NCI-H2081 treated with DMSO at 0.1 percent for 48 hours (cell line): ENCODE results near the gene INPP5A.
"Not testable (repeated sequence)": the region's sequence is repeated elsewhere in the genome, so short reads cannot be mapped to it uniquely, and the experiment has no call there.

Experiments
- DNase-seq: peaks from one replicate; lab custom pipeline; 2025; lab: John Stamatoyannopoulos, UW

INPP5A gene

DNA sequence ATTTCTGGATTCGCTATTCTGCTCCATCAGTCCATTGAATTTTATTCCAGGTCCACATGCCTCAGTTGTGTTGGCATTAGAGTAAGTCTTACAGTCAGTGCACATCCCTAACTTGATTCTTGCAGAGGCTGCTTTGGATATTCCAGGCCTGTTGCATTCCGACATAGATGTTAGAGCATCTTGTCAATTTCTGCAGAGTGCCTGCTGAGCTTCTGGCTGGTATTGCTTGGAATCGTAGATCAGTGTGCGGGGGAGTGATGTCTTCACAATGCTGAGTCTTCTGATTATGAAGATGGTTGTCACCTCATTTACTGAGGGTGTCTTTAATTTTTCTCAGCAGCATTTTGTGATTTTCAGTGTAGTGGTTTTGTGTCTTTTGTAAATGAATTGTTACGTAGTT, 45.2 kb downstream of the INPP5A start:
- no peak for DNase-seq

DNA sequence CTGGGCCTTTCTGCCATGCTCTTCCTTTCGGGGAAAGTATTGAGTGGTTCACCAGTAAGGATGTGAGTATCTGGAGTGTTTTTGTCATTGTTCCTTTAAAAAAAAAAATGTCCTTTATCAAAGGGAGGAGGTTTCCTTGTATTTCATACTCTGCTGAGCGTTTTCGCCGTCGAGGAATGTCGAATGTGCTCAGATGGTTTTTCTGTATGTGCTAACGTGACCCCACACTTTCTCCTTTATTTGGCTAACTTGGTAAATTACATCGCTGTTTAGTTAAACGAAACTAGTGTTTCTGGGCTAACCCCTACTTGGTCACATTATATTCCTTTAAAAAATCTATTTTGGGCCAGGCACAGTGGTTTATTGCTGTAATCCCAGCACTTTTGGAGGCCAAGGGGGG, 45.9 kb downstream of the INPP5A start:
- no peak for DNase-seq

DNA sequence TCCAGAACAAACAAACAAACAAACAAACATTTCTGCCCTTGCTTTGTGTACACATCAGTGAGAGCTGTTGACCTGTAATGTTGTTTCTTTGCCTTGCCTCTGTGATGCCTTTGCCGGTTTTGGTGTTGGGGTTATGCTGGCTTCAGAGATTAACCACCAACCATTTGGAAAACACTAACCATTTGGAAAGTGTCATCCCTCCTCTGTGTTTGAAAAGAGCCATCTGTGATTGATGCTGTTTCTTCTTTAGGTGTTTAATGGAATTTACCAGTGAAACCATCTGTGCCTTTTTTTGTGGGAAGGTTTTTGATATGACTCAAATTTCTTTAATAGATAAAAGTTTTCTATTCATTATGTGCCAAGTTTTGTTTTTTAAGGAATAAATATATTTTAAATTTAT, 46.5 kb downstream of the INPP5A start:
- DNase-seq, result no peak

DNA sequence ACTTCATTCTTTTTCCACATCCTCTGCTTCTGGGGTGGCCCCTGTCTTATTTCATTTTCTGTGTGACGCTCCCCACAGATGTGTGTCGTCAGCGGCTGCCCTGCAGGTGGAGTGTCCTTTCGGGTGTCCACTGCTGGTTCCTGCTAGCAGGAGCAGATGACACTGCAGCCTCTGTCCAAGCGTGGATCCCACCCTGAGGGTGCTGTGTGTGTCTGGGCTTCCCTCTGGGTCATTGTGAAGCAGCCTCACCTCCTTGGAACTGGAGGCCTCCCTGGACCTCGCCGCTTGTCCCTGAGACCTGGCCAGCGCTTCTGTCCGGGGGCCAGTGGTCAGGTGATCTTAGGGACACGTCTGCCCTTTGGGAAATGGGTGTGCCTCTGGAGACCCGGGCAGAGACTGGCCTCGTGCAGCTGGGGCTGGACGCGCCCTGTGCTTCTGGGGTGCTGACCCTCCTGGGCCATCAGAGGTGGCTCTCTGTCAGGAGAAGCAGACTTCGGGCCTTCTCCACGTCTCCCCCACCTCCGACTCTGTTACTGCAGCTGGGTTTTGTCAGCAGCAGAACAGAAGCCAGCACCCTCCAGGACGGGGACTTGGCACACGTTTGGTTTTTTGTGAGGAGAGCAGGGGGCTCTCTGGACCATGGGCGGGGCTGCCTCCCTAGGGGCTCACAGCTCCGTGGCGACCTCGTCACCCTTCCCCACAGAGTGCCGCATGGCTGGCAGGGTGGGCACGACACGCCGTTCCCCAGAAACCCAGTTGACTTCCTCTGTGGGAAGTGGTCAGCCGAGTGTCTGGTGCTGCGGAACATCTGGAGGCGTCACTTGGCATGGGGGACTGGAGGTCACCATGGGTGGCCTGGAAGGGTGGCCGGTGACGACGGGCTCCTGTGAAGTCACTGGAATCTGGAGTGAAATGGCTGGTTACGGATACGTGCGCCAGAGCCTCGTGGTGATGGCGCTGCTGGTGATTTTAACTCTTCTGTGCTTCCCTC, 48.4 kb downstream of the INPP5A start:
- no peak for DNase-seq

DNA sequence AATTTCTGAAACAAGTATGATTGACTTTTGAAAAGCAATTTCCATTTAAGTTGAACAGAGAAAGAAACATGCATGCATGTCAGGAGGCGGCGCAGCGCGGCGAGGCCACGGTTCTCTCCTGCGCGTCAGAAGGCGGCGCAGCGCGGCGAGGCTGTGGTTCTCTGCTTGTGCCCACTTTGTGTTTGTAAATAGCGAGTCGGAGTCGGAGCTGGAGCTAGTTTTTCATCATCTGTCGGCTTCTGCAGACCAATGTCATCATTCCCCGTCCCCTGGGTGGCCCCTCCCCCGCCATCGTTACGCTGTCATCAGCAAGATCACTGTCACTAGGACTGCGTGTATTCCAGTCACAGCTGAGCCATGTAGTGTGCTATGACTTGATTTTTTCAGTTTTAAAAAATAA, 49.2 kb downstream of the INPP5A start:
- no peak for DNase-seq

DNA sequence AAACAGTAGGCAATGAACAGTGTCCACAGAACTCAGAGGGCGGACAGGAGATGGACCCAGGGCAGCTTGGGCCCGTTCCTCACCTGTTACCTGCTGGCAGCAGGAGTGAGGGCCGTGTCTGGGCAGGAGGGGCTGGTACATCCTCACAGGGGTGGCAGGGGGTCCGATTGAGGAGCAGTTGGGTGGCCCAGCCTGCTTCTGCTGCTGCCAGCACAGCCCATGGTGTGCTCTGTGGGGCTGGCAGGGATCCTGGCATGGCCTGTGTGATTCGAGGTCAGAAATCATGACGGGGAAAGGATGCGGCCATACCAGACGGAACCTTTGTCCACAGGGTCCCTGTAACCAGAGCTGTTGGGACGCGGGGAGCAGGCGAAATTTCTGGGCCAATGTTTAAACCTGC, 49.6 kb downstream of the INPP5A start:
- DNase-seq, result no peak

DNA sequence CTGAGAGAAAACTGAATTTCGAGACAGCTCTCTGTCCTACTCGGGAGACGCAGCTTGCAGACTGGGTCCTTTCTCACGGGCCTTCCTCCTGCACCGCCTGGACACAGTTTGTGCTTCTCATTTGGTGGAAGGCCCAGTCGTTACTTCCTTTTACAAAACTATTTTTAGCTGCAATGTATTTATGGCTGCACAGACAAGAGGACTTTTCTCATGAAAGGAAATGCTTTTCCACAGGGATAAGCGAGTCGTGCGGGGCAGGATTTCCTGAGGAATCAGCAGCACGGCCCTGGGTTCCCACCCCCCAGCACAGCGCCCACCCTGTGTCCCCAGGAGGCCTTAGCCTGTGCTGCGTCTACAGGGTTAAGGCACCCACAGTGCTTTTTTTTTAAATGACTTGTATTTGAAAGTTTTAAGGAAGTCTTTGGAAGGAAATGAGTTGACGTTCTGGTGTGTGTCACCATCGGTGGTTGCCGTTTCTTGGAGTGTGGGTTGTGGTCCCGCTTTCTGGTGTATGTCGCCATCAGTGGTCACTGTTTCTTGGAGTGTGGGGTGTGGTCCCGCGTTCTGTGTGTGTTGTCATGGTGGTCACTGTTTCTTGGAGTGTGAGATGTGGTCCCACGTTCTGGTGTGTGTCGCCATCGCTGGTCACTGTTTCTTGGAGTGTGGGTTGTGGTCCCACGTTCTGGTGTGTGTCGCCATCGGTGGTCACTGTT, 50.9 kb downstream of the INPP5A start:
- no peak for DNase-seq

DNA sequence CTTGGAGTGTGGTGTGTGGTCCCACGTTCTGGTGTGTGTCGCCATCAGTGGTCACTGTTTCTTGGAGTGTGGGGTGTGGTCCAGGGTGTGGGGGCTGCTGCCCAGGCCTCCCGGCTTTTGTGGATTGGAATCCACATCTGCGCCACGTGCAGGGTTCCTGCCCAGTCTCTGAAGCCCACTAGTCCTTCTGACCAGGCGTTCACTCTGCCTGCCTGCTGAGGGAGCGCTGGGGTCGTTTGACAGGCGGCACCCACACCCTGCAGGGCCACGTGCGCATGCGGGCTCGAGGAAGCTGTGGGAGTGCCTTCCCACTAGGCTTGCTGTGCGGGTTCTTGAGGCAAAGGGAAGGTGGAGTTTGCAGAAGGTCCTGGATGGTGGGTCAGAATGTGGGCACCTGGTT, 51.4 kb downstream of the INPP5A start:
- DNase-seq, result no peak

DNA sequence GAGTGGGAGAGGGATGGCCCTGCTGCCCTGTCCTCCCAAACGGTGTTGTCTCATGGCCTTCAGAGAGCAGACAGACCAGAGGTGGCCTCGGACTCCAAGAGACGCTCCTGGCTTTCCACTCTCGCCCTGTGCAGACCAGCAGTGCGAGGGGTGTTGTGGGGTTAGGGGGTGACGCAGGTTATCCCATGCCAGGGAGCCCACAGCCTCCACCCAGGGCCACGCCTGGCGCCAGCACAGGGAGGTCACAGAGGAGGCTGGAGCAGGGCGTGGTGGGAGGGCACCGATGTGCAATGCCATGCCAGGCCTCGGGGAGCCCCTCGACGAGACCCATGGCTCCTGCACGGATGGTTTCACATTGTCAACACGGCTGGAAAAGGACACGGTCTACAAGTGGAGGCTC, 52.1 kb downstream of the INPP5A start:
- DNase-seq, result no peak

DNA sequence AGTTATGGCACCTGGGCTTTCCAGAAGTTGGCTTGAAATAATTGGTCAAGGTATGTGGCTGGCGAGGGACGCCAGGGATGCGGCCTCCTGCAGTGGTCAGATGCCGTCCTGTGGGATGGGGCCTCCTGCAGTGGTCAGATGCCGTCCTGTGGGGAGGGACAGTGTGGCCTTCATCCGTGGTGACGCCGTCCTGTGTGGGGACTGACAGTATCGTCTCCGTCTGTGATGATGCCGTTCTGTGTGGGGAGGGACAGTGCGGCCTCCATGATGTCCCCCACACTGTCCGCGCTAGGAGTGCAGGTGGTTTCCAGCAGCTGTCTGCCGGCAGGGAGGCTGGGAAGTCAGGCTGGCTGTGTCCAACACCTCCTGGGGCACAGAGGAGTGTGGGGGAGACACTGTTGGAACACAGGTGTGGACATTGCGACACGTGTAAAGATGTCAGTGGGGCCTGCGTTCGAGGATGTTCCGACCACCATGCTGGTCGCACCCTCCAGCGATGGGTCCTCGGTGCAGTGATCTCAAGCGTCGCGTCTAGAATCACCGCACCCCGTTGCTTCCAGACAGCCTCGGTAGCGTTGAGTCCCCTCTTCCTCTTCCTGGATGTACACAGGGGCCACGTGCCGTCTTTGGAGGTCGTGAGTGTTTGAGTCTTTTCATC, 52.6 kb downstream of the INPP5A start:
- no peak for DNase-seq

DNA sequence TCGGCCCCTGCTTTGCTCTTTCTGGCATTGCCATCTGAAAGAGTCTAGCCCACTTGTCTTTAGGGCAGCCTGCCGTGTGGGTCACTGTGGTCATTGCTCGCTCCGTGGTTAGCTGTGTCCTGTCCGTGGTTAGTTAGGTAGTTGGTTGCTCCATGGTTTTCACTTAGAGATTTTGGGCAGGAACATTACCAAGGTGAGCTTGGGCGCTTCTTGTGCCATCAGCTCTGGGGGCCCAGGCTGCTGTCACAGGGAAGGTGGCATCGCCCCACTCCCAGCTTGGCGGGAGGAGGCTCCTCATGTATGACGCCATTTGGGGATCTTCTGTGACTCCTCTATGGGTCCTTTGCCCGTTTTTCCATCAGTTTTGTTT, 53.1 kb downstream of the INPP5A start:
- DNase-seq, result no peak

DNA sequence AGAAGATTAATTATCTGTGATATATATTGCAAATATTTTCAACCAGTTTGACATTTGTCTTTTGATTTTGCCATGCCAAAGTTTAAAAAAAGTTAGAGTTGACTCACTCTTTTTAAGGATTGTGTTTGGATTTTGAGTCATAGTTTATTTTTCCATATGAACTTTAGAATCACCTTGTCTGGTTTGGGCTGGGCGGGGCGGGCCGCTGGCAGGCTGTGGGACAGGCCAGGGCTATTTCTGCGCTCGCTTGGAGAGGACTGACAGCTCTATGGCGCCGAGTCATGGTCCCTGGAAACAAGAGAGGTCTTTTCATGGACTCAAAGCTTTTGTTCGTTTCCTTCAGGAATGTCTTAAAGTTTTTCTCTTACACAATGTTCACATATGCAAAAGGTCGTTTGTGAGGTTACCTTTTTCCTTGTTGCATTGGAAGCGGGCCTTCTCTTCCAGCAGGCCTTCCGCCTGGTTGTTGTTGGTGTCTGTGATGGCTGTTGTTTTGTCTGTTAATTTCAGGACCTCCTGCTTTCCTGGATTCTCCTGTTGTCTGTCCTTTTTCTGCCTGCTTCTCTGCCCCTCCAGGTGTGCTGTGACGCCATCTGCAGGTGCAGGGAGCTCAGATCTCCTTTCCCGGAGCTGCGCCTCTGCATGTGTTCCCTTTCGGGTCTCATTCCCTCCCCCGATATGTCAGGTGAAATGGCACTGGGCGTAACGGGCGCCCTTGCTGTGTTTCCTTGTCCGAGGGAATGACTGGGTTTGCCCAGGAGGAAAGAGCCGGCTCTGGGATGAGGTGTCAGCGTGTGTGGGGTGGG, 53.8 kb downstream of the INPP5A start:
- no peak for DNase-seq

DNA sequence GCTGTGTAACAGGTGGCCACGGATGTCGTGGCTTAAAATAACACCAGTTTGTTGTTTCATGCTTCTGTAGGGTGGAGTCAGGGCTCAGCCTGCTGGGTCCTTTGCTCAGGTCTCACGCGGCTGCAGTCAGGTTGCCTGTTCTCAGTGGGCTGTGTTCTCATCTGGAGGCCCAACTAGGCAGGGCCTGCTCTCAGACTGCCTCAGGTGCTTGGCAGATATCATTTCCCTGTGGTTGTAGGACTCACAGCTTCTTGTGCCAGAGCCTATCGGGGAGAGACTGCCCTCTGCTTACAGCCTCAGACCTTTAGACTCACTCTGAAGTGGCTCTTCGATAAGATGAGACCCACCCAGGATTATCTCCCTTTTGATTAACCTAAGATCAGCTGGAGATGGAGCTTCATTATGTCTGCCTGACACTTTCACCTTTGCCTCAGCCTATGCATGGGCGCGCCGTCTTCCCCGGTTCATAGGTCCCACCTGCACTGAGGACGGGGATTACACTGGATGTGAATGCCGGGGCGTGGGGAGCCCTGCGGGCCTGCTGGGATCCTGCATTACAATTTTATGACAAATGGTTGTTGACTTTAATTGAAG, 55.3 kb downstream of the INPP5A start:
- no peak for DNase-seq

DNA sequence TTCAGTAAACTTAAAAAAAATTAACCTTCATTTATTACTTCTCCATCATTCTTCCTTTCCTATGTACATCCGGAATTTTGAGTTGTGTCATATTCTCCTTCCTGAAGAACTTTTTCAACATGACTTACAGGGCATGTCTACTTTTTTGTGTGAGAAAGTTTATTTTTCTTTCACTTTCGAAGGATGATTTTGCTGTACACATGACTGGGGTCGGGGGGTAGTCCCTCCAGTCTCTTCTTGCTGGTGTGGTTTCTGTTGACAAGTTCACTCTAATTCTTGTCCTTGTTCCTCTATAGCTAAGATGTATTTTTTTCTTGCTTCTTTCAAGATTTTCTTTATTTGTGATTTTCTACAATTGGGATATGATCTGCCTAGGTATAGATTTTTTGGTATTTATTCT, 55.8 kb downstream of the INPP5A start:
- DNase-seq, result no peak

DNA sequence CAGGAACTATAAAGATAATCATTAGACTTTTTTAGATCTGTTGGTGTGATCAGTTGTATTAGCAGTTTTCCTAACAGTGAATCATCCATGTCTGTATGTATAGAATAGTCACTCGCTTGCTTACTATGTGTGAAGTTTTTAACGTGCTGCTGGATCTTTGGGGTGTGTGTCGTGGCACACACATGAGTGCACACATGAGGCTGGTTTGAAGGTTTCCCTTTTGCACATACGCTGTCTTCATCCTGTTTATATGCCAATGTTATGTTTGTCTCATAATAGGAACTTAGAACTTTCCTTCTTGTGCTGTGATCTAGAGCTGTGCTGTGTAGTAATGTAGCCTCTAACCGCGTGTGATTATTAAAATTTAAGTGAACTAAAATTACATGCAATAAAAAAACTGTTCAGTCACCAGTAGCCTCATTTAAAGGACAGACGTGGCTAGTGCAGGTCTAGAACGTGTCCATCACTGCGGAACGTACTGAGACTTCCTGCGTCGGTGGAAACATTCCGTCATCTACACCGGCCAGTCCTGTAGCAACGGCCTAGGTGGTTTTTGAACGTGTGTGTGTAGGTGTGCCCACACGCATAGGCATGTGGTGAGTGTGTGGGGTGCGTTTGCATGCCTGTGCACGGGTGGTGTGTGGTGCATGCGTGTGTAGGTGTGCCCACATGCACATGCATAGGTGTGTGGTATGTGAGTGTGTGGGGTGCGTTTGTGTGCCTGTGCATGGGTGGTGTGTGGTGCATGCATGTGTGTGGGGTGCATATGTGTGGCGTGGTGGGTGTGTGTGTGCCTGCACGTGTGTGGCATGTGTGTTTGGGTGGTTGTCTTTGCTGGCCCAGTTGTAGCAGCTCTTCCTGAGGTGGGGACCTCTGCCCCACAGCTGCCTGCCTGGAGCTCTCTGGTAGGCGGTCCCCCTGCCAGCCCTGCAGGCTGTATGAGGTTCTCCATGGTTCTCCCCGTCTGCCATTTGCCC, 56.6 kb downstream of the INPP5A start:
- no peak for DNase-seq

DNA sequence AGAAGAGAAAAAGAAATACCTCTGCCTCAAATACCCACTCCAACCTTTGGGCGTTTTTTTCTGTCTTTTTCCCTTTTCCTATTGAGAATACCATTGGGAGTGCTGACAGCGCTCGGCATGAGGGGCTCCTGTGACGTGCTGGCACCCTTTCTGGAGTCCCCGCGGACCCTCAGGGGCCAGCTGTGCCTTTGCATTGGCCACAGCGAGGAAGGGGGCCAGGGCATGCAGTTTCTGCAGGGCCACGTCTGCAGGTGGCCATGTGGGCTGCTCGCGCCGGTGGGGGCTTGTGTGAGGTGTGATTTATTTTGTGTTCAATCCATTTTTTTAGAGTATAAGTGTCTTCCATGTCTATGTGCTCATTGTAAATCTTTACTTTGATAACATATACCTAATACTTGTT, 57.4 kb downstream of the INPP5A start:
- no peak for DNase-seq

DNA sequence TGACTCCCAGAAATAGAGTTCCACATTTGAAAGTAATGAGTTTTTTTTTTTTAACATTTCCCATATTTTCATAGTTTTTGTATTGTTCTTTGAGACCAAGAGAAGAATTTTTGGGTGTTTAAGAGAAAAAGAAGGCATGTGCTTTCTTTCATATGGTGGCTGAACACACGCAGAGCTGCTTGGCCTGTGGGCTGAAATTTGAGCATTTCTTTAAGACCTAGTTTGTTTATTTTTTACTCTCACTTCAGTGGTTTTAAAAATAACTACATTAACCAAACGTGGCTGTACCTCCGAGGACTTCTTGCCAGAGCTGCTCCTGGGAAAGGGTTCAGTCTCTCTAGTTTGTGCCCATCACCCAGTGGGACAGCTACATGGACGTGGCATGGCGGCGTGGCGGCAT, 58.3 kb downstream of the INPP5A start:
- no peak for DNase-seq

DNA sequence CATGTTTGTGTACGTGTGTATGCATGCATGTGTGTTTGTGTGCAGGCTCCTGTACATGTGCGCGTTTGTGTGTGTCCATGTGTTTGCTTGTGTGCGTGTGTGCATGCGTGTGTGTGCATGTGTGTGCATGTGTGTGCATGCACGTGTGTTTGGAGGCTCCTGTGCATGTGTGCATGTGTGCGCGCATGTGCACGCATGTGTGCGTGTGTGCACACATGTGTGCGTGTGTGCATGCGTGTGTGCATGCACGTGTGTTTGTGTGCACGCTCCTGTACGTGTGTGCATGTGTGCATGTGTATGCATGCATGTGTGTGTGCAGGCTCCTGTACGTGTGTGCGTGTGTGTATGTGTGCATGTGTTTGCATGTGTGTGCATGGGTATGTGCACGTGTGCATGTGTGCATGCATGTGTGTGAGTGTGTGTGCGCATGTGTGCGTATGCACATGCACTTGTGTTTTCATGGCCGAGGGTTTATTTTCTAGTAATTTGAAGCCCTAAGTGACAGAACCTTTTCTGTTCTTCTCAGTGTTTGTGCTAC, 59.2 kb downstream of the INPP5A start:
- DNase-seq, result no peak

DNA sequence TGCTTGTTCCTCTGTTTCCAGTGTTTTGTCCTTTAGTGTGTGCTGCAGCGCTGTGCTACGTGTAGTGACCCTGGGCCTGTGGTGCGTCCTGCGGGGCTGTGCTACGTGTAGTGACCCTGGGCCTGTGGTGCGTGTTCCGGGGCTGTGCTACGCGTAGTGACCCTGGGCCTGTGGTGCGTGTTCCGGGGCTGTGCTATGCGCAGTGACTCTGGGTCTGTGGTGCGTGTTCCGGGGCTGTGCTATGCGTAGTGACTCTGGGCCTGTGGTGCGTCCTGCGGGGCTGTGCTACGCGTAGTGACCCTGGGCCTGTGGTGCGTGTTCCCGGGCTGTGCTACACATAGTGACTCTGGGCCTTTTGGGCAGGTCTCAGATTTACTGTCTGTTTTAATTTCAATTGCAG, 60.1 kb downstream of the INPP5A start:
- DNase-seq, result no peak

DNA sequence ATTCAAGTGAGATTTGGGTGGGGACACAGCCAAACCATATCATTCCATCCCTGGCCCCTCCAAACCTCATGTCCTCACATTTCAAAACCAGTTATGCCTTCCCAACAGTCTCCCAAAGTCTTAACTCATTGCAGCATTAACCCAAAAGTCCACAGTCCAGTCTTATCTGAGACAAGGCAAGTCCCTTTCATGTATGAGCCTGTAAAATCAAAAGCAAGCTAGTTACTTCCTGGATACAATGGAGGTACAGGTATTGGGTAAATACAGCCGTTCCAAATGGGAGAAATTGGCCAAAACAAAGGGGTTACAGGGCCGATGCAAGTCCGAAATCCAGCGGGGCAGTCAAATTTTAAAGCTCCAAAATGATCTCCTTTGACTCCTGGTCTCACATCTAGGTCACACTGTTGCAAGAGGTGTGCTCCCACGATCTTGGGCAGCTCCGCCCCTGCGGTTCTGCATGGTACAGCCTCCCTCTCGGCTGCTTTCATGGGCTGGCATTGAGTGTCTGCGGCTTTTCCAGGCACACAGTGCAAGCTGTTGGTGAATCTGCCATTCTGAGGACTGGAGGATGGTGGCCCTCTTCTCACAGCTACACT, 61.5 kb downstream of the INPP5A start:
- not testable (repeated sequence) for DNase-seq
